CD4-positive, alpha-beta T cell treated with Interleukin-6 at 100 ng/mL for 8 hours (primary cell): ENCODE data around the gene PRSS21.

ENCODE experiments used
- DNase-seq: peaks from one replicate; pipeline ENCODE4 v3.0.0-alpha.2; 2020; ENCODE audit warnings: mixed read lengths, low spot score

PRSS21 gene

GRCh38 chr16:2806286-2806685 lies 10.8 kb upstream of the PRSS21 start:
- no peak for DNase-seq

GRCh38 chr16:2808181-2808580 lies 8.9 kb upstream of the PRSS21 start:
- no peak for DNase-seq

DNA sequence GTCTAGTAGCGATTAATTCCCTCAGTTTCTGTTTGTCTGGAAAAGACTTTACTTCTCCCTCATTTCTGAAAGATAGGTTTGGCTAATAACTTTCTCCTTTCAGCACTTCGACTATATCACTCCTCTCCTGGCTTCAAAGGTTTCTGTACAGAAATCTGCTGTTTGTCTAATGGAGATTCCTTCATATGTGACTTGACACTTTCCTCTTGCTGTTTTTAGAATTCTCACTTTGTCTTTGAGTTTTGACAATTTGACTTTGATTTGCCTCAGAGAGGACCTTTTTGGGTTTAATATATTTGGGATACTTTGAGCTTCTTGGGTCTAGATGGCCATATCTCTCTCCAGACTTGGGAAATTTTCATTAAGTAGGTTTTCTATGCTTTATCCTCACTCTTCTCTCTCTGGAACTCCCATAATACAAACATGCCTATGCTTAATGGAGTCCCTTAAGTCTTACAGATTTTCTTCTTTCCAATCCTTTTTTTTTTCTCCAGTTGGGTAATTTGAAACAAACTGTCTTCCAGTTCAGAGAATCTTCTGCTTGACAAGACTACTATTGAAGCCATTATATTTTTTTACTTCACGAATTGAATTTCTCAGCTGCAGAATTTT lies 7.8 kb upstream of the PRSS21 start:
- DNase-seq = no peak

- DNase-seq = no peak
These were observed 6.4 kb upstream of the PRSS21 start for GRCh38 chr16:2810651-2811050.

GRCh38 chr16:2811703-2812471 lies 5.2 kb upstream of the PRSS21 start:
- no peak for DNase-seq

DNA sequence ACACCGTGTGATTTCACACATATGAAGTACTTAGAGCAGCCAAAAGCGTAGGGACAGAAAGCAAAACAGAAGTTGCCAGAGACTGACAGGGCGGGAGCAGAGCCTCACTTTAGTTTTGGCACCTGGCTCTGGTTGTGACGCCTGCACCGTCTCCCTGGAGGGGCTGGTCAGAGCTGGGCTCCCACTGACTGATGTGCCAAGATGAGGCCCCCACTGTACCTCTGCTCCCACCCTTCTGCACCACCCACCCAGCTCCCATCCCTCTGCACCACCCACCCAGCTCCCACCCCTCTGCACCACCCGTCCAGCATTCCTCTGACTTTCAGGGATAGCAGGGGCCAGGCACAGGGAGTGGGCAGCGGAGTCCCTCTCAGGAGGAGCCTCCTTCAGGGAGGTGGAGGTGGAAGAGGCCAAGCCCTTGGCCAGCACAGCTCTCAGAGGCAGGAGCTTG lies 3.2 kb upstream of the PRSS21 start:
- no peak for DNase-seq

GRCh38 chr16:2814551-2815298 lies 2.3 kb upstream of the PRSS21 start:
- no peak for DNase-seq

DNA sequence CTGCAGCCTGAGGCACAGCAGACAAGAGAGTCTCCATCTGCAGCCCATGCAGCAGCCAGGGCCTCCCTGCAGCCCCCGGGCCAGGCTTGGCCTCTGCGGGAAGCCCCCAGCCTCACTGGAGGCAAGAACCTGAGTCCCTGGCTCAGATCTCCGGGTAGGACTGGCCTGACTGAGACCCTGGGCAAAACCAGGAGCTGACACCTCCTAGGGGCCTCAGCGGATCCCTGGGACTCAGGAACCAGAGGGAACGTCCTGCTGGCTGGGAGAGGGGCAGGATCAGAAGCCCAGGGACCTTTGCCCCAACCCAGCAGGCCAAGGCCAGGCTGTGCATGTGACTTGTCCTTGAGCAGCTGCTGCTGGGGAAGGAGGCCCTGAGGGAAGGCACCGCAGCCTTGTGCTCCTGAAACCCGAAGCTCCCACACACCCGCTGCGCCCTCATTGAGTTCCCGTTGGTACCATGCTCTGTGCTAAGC lies 1.7 kb upstream of the PRSS21 start:
- DNase-seq = no peak

DNA sequence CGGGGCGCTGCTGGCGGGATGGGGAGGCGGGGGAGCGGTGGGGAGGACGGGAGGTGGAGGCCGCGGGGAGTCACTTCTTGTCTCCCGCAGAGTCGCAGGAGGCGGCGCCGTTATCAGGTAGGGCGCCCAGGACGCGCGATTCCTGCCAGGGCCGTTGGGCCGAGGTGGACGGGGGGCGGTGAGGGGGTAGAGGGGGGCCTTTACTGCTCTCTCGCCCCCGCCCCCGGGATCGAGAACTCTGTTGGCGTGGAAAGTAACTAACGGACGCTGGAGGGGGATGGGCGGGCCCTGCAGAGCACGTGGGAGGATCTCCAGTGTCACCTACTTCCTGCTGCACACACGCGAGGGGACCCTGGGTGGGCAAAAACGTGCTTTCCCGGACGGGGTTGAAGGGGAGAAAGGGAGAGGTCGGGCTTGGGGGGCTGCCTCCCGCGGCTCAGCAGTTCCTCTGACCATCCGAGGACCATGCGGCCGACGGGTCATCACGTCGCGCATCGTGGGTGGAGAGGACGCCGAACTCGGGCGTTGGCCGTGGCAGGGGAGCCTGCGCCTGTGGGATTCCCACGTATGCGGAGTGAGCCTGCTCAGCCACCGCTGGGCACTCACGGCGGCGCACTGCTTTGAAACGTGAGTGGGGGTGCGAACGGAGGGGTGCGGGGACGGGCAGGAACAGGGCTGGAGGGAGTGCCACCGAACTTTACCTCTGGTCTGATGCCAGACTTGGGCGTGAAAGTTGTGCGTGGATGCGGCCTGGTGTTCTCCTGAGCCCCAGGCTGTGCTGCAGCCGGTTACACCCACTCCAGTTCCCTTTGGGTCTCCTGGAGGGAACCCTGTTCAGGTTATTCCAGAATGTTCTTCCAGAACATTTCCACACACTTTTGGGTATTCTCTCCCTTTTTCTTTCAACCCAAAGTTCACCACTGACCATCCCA lies 569 bp downstream of the PRSS21 start:
- DNase-seq = no peak

DNA sequence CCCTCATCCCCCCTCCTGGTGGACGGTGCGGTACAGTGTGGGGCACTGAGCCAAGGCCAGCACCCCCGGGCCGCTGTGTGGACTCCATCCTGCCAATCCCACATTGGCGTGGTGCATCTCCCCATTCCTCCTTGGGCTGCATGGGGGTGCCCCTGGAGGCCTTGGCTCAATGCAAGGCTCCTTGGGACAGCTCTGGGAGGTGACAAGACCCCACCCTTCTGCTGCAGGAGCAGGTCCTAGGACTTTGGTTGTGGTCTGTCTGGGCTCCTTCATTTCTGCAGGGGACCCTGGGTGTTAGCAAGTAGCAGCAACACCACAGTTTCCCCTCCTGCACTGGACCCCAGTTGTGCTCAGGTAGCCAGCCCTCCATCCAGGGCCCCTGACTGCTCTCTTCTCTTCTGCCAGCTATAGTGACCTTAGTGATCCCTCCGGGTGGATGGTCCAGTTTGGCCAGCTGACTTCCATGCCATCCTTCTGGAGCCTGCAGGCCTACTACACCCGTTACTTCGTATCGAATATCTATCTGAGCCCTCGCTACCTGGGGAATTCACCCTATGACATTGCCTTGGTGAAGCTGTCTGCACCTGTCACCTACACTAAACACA lies 1.3 kb downstream of the PRSS21 start:
- DNase-seq = no peak

GRCh38 chr16:2819179-2819938 lies 2.3 kb downstream of the PRSS21 start:
- no peak for DNase-seq

DNA sequence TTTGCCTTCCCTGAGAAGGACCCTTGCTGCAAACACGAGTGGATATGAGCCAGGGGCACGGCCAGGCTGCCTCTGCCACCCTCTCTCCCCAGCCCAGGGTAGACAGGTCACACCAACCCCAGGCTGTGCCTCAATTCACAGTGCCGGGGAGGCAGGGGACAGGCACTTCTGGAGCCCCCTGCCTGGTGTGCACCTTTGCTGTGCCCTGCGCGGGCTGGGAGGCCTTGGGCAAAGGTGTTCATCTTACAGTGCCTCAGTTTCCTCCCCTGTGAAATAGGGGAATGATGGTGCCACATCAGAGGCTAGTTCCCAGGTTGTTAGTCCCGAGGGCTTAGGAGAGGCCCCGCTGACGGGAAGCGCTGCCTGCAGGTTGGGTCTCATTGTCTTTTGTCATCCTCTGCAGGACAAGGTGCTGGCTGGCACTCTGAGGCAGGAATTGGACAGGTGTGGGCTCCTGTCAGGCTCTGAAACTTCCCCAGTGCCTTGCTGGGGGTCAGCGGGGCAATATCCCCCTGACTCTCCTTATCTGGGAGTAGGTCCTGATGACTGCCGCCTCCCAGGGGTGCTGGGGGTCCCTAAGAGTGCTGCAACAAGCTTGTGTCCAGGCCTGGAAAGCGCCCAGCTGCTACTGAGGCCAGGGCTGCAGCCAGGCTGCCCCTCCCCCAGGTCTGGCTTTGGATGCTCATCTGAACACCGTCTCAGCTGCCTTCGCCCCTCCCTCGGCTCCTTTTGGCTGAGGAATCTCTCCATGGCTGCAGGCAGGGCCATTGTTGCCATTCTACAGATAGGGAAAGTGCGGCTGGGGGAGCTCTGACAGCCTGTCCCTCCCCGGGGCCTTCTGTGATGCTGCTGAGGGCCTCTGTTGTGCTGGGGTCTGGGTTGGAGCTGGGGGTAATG lies 3.1 kb downstream of the PRSS21 start:
- DNase-seq = no peak

- DNase-seq = no peak
These were observed 3.9 kb downstream of the PRSS21 start for GRCh38 chr16:2820836-2821486.

DNA sequence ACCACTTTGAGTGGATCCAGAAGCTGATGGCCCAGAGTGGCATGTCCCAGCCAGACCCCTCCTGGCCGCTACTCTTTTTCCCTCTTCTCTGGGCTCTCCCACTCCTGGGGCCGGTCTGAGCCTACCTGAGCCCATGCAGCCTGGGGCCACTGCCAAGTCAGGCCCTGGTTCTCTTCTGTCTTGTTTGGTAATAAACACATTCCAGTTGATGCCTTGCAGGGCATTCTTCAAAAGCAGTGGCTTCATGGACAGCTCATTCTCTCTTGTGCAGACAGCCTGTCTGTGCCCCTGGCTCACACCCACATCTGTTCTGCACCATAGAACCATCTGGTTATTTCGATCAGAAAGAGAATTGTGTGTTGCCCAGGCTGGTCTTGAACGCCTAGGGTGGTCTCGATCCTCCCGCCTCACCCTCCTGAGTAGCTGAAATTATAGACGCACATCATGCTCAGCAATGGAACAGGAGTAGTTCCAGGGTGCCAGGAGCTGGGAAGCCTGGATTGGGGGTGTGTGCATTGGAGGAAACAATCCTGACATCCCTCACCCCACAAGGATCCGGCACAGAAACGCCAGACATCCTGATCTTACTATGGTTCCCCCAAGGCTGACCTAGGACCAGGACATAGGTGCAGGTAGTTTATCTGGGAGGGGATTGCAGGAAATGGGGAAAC lies 4.6 kb downstream of the PRSS21 start:
- no peak for DNase-seq

DNA sequence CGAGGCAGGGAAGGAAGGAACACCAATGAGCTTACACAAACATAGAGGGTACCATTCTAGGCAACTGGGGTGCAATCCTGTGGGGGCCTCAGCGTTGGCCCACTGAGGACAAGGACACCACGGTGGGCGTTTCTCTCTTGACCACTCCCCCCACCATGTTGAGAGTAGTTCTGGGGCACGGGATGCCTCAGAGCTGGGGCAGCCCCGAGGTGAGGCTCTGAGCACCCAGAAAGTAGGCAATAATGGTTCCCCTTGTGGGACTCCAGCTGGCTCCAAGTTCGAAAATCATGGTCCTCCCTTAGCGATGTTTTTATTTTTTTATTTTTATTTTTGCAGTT lies 5.1 kb downstream of the PRSS21 start:
- no peak for DNase-seq

- DNase-seq = no peak
These were observed 5.5 kb downstream of the PRSS21 start for GRCh38 chr16:2822496-2822895.

DNA sequence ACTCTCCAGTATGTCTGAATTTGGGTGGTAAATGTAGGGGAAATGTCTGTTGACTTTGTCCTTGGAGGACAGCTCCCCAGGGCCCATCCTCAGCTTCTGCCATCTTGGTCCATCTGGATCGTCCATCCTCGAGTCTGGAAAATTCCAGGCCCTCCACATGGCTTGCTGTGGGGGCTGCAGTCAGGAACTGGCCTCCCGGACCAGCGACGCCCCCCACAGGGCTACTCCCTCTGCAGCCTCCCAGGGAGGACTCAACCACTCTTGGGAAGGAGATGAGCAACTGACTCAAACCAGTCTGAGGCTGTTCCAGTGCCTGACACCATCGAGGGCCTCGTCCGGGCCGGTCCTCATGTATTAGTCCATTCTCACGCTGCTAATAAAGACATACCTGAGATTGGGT lies 7.6 kb downstream of the PRSS21 start:
- DNase-seq = no peak

DNA sequence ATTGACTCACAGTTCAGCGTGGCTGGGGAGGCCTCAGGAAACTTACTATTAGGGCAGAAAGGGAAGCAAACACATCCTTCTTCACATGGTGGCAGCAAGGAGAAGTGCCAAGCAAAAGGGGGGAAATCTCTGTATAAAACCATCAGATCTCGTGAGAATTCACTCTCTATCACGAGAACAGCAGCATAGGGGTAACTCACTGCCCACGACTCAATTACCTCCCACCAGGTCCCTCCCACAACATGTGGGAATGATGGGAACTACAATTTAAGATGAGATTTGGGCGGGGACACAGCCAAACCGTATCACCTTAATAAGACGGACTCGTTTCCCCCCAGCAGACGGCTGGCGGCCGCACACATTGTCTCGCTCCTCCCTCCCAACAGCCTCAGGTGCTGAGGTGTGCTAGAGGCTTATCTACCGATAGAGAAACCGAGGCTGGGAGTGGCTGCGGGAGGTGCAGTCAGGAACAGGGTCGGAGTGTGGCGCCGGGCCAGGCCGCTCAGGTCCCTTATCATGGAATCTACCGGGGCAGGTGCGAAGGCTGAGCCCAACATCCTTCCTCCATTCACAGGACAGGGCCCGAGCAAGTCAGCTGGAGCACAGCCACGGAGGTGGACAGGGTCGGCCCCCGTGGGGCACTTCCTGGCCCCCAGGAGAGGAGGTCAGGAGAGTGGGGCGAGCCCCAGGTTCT lies 8.2 kb downstream of the PRSS21 start:
- no peak for DNase-seq
